COR-L47 (cell line): ENCODE results near the gene MAST4.

ENCODE experiments used
- DNase-seq: peaks from one replicate; lab custom pipeline; 2025; lab: John Stamatoyannopoulos, UW

The MAST4 gene

DNA sequence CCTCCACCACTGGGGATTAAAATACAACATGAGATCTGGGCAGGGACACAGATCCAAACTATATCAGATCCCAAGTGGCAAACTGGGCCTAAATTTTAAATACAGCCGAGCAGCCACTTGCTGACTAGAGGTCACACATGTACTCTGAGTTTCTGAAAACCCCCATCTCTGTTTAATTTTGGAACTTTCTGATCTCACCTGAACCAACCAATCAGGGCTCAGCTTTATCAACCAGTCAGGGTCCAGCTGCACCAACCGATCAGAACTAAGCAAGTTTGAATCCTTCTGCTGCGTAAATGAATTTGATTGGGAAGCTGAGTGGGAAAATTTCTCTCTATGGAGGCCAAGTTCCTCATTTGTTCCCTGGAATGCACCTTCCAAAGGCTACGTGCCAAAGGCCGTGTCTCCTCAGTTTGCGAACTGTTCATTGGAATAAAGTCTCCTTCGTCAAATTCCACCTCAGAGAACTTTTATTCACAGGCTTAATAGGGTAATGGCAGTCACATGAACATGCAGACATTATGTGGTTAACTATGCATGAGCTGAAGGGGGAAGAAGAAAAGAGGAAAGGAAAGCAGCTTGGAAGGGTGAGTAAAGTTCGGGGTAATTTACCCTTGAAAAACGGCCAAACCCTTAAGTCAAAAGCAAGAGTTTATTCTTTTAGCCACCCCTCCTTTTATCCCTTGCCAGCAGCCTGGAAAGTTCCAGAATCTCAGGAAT is 596.7 kb downstream of the MAST4 start:
- no peak for DNase-seq

DNA sequence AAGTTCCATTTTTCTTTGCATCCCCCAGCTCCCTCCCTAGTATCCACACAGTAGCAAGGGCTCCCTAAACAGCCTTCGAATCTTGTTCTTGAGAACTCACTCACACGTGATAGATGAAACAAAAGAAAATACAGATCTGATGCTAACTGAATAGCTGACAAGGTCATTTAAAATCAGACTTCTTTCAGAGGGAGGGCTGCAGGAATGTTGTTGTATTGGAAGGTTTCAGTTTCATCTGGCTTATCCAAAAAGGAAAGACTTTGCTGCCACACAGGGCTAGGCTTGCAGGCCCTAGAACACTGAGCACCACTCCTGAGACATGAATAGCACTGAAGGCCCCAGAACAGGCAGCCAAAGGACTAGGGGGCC is 597.2 kb downstream of the MAST4 start:
- no peak for DNase-seq

DNA sequence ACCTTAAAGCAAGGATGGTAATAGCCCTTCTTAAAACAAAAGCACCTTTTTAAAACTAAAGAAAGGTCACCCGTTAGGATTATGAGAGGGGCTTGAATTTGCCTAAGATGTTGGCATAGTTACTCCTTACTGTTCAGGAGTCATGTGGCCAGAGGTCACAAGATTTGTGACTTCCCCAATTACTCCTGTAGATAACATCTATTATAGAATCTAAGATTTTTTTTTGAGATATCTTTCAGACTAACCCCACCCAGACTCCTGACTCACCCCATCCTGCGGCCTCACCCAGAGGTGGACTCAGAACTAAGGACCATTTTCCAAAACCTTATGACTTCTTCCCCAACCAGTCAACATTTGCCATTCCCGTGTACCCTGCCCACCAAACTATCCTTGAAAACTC is 598.0 kb downstream of the MAST4 start:
- no peak for DNase-seq

DNA sequence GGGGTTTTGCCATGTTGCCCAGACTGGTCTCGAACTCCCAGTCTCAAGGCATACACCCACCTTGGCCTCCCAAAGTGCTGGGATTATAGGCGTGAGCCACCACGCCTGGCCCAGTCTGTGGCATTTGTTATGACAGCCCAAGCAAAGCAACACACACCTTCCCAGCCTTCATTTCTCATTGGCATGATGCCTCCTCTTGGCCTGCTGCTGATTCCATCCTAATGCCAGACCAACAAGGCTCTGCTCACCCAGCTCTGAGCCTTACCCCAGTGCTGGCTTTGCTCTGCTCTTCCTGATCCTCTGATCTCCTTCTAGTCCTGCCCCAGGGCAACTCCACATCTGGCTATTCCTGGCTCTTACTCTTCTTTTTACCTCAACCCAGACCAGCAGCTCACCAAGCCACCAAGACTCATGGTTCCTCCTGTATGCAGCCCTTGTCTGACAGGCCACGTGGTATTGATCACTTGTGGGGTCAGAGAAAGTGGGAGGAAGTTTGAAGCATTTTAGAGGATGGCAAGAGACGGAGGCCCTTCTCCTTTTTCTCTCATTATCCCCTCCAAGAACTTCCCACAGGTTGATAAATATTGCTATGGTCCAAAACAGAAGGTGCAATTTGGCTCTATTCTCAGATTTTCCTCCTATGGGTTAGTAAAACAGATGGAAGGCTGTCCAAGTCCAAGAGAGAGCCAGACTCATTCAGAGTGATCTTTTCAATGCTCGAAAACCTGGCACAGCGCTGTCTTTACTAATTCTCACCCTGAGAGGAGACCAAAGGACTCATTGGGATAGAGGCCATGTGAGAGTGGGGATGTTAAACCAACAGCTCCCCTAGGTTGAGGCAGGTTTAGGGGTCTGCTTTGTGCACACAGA is 599.4 kb downstream of the MAST4 start:
- no peak for DNase-seq

DNA sequence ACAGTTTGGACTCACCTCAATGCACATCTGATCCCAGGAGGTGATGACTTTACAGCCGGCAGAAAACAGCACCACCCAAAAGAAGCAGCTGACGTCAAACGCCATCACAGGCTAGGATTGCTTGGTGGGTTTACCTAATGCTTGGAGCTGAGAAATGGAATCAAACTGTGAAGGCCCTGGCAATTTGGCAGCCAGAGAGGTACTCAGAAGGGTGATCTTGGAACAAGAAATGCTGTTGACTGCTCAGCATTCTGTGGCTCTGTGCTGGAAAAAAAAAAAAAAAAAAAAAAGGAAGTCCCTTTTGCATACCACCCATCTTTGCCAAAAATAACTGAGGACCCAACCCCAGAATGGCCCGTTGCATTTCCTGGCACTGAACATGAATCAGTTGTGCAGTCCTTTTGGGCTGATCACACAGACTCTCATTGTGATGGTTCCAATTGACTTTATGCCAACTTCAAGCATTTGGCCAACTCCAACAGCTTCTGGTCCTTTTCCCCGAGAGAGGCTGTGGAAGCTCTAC is 600.4 kb downstream of the MAST4 start, which contains the start of gene CD180:
Gene CD180, minus strand, starts transcription at position 263 of the 523 bp plus-strand sequence. Its CDS starts 158 bp downstream, at position 105.
- no peak for DNase-seq

DNA sequence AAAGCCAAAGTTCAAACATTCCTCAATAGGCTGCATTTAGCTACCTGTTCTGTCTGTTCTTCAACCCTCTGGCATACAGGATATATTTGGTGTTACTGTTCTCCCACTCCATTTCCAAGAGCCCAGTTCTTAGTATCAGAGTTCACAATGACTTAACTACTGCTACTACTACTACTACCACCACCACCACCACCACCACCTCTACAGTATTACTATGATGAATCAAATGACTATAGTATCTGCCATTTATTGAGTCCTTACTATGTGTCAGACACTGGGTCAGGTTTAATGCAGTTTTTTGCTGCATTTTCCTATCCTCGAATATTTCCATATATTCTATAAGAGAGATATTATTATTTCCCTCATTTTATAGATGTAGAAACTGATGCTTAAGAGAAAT is 601.3 kb downstream of the MAST4 start:
- DNase-seq = no peak

DNA sequence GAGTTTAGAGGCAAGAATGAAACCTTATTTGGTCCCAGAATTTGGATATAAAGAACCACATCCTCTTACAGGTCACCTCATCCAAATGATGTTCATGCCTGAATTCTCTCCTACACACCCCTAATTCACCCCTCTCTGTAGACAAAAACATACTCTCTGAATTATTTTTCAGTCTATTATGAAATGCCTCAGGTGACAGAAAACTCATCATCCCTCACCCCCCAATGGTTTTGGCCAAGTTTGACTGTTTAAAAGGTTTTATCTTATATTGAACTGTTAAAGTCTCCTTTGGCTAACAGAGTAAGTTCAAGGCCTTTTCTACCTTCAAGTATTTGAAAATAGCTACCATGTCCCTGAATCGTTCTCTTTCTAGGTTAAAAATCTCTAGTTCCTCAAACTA is 602.7 kb downstream of the MAST4 start:
- no peak for DNase-seq

DNA sequence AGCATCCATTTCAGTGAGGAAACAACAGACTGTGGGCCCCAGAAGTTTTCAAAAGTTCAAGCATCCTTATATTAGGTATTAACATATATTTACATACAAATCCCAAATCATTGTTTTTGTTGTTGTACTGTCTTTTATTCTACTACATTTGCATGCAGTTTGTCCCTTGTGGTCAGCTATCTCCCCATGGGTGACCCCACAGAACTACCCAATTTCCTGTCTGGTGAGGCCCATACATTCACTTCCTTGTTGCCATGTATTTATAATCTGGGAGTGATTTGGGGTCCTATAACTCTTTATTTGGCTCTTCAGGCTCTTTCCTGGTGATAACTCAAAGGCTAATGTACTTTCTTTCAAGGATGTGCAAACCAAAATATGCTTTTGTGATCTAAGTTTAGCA is 603.7 kb downstream of the MAST4 start:
- no peak for DNase-seq

DNA sequence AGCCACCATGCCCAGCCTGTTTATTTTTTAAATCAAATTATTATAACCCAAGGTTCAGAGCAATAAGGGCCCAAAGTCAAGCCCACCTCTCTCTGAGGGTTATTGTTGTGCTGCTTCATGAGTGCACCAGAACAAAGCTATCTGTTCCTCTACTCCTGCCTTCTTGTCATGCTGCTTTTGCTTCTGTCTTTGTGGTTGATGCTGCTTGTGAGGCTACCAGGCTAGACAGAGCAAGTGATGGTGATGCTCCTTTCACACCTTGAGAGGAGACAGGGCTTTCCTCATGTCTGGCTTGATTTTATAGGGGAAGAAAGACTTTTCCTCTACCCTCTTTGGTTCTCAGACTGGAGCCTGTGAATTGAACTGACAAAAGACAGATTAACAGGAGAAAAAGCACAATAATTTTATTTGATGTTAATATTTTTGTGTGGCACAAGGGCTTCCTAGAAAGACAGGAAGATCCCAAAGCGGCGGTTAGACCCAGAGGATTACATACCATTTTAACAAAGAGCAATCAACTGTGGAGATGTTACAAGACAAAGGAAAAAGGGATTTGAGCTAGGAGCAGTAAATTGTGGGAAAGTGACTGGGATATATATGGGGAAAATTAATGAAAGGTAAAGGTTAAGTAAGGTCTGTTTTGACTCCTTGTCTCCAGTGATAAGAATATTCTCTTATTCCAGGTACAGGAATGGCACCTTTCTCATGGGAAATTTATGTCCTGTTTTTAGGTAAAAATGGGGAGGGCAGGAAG is 604.8 kb downstream of the MAST4 start:
- no peak for DNase-seq

DNA sequence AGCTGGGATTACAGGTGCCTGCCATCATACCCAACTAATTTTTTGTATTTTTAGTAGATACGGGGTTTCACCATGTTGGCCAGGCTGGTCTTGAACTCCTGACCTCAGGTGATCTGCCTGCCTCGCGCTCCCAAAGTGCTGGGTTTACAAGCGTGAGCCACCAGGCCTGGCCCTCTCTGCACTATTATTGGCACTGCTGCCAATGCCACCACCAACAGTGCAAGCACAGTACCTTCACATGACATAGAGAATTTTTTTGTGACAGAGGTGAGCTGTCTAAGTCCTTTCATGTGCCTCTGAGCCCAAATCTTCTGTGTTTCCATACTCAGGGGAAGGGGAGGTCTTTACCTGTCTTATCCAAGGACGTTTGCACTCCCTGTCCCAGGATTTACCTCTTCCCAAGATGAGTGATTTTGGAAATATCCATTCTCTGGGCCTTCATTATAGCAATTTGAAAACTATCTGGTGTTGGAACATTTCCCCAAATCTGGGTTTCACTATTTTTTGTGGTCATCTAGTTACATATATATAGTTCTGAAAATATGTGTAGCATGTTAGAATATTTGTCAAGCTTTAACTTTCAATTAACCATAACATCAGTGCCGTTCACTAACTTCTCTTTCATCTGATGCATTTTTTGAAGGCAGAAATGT is 605.8 kb downstream of the MAST4 start:
- no peak for DNase-seq

DNA sequence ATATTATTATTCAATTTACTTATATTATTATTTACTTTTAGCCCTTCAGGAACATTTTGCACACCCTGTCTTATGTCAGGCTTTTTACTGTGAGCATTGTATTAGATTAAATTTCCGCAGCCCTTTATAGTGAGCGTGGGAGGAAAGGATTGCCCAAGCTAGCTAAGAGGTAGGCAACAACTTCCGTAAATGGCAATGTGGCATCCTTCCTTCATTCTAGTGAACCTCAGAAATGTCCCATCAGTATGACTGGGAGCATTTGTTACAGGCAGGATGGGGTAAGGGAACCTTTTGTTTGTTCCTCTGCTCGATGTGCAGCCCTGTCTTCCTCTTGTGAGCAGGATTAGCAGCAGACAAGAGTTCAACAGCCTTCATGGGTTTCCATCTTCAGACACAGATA is 606.6 kb downstream of the MAST4 start:
- DNase-seq = no peak

DNA sequence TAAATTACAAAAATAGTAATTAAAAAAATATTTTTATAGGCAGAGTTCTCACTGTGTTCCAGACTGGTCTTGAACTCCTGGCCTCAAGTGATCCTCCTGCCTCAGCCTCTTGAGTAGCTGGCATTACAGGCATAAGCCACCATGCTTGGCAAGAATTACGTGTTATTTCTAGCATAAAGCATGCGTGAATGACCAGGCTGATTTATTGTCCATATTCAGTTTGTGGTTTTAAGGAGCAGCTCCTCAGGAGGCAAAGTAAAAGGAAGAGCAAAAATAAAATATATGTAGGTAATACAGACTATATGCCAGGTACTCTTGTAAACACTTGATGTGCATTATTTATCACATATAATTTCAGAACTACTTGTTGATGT is 607.5 kb downstream of the MAST4 start:
- DNase-seq = no peak

DNA sequence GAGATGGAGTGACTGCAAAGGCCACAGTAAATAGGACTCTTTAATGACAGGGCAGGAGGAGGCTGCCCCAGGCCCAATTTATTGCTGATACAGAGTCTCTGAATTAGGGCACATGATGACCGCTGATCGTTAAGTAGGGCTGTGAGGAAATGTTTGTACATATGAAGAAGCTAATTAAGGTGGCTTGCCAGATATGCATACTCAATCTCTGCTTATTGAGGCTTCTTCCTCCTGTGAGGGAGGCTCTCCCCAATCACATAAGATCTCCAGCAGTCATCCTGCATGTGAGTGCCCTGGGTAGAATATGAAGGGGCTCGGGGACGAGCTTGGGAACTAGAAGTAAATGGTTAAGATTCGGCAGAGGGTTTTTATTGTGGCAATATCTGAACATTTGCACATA is 608.6 kb downstream of the MAST4 start:
- no peak for DNase-seq

DNA sequence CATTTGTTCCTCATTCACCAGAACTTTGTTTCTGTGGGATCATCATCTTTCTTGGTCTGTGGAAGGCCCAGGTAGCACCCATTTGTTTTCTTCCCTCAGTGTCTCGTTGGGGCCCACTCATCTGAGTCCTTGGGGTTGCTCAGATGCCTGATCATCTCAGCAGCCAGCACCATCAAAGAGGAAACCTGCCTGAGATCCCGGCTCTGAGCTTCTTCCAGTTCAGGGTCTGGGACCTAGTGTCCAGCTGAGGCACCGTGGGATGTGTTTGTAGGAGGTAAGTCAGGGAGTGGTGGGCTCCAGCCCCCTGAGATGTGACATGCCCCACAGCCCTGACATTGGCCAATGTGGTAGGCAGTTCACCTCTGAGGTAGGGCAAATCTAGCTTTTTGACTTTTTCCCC is 609.8 kb downstream of the MAST4 start:
- DNase-seq = no peak

DNA sequence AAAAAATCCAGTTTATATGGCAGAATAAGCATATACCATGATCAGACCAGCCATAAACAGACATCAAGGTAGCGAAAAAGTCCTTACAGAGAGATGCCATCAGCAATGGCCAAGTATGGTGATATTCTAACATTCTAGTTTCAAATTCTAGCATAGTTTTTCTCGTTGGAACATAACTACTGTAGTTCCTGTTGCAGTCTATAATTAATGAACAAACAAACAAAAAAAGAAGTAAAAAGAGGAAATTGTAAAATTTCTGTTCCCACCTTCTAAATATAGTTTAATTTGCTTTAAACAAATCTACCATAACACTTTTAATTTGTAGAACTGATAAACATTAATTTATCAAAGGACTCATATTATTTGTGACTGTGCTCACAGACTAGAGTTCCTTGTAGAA is 610.3 kb downstream of the MAST4 start:
- no peak for DNase-seq

DNA sequence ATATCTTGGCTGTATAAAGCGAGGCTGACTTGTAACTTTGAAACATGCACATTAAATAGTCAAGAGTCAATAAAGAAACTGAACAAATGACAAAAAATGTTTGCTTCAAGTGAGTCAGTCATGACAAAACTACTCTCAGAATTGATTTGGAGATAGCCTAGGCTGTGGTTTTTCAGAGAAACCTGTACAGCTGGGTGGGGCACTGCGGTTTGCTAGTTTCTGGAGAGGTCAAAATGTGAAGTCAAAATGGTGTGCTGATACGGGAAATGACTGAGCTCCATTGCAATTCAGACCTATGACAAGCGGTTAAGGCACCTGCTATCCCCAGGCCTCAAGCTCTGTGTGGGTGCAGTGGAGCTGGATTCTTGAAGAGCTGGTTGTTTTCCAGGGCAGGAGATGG is 610.7 kb downstream of the MAST4 start:
- no peak for DNase-seq

DNA sequence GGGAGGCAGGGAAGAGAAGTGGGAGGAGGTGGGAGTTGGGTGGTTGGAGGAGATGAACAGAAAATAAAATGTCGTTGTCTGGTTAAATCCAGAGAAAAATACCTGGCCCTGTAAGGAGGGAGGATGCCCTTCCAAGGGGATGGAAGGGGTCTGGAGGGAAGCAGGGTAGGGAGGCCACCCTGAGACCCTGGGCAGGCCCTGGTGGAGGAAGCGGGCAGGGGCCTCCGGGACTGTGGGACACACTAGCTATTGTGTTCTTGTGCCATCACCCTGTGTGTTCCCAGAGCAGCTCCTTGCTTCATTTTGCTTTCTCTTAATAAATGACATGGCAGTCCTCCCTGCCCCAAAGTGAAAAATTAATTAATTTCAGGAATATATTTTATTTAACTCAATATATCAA is 612.2 kb downstream of the MAST4 start:
- DNase-seq = no peak

DNA sequence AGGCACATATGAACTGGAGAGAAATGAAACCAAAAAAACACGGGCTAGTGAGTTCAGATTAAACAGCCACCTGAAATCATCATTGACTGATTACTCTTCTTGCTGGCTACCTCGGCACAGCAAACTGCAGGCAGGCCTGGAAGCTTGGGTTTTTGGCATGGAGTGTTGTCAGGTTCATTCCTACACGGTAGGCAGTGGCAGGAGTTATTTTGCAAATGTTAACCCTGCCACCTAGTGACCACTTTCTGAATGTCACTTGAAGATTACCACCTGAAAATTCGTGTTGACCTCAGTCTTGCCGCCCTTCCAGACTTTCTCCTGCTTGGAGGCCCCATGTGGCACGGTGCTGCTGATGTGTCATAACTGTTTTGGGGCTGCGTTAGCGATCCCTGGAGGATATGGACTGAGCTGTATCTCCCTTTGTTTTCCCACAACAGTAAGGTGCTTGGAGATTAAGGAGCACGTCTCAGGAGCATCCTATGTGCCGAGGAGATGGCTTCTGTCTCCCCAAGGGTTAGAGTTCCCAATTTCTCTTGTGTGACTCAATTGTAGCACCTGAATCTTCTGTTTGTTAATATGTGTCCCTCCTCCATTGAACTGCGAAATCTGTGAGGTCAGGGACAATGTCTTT is 613.1 kb downstream of the MAST4 start:
- DNase-seq = peak; percentile 83

DNA sequence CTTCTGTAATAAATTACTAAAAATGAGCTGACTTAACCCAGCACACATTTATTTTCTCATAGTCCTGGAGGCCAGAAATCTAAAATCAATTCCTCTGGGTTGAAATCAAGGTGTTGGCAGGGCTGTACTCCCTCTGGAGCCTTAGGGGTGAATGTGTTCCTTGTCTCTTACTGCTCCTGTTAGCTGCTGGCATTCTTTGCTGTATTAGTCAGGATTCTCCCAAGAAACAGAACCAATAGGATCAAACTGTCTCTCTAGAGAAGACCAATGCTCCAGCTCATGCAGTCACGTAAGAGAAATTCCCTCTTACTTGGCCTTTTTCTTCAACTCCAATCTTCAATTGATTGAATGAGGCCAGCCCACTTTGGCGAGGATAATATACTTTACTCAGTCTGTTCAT is 615.7 kb downstream of the MAST4 start:
- no peak for DNase-seq

DNA sequence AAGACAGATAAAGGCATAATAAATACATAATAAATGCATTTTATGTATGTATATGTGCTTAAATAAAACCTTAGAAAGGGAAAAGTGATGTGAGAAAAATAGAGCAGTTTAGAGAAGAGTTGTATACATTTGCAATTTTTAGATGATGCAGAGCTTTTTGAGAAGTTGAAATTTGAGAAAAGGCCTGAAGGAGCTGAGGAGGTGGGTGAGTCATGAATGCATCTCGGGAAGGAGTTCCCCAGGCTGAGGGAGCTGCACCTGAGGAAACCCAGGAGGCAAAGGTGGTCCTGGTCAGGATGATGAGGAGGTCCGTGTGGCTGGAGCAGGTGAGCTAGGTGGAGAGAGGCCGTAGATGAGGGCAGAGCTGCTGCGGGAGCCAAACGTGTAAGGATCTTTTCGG is 617.8 kb downstream of the MAST4 start:
- DNase-seq = no peak

DNA sequence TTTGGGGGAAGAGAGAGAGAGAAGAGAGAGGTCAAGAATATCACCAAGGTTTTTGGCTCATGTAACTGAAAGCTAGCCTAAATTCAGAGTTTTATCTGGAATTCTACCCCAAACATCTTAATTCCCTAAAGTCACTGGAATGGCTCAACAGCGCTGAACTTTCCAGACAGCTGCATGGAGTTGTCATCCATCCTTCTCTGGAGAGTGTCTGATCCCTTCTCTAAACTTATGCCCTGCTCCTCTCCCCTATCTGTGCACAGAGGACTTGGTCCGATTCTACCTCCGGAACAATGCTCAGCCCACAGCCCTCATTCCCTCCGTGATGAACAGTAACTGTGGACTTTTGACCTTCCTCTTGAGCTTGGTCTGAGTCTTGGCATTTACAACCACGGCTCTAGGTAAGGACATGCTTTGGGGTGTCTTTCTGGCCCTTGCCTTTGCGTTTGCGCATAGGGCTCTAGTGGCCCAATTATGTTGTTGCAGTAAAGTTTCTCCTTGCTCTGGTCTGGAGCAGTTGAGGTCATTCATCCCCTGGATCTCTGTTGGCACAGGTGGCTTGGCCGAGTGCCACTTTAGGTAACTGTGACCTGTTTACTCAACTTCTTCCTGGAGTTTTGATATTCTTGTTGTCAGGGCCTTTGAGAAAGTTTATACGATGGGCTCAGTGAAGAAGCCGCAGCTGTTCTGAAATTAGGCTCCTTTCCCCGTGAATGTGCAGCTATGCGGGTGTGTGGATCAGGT is 618.7 kb downstream of the MAST4 start:
- DNase-seq = no peak
